ENCODE results near the gene NCK2. TPM values are rescaled to one million over a fixed set of nuclear protein-coding genes. Genes with fewer than 3 reads are reported as not detected.

Gene NCK2
- total RNA-seq, 1 experiment from 2014 or later: 45.4 TPM

- H3K4me1 ChIP-seq (ENCODE audit: insufficient read depth, low read length): peaks cover 10% of the 10 kb centered on the region
- H3K4me2 ChIP-seq (ENCODE audit: low read length): no peak overlapping the region
- ChIA-PET POLR2A (ENCODE audit: unreplicated experiment) (interaction anchor here (0.6 kb wide), 1 partner anchor 872 kb away, joined by 7 read pairs; no protein-coding TSS in a partner anchor), CTCF (no interaction called here)
- DNase-seq (no peak), ATAC-seq (no peak)
- H3K9me2 ChIP-seq (replicated peaks; ENCODE audit: low read length): no peaks in the 10 kb centered on the region
- H2AFZ ChIP-seq (ENCODE audit: low read length): no peak overlapping the region
- no peak overlapping the region for H3K27ac ChIP-seq (ENCODE audit: low read length)
- peaks cover 23% of the 10 kb centered on the region for H4K20me1 ChIP-seq (ENCODE audit: low read length)
- no peaks in the 10 kb centered on the region for H3K36me3 ChIP-seq (ENCODE audit: low read depth, low read length)
- H3K9ac ChIP-seq (ENCODE audit: low read length): no peak overlapping the region
- H3F3A ChIP-seq (ENCODE audit: low read length, unreplicated experiment): no peaks in the 10 kb centered on the region
- TF ChIP-seq, protein P1, sequence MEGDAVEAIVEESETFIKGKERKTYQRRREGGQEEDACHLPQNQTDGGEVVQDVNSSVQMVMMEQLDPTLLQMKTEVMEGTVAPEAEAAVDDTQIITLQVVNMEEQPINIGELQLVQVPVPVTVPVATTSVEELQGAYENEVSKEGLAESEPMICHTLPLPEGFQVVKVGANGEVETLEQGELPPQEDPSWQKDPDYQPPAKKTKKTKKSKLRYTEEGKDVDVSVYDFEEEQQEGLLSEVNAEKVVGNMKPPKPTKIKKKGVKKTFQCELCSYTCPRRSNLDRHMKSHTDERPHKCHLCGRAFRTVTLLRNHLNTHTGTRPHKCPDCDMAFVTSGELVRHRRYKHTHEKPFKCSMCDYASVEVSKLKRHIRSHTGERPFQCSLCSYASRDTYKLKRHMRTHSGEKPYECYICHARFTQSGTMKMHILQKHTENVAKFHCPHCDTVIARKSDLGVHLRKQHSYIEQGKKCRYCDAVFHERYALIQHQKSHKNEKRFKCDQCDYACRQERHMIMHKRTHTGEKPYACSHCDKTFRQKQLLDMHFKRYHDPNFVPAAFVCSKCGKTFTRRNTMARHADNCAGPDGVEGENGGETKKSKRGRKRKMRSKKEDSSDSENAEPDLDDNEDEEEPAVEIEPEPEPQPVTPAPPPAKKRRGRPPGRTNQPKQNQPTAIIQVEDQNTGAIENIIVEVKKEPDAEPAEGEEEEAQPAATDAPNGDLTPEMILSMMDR (conservative IDR thresholded peaks at IDR 0.05; ENCODE audit: low read depth, low read length): no peak
- TF ChIP-seq EZH2phosphoT487 (IDR thresholded peaks at IDR 0.05; ENCODE audit: borderline replicate concordance, low read length) (no peak), EZH2 (IDR thresholded peaks at IDR 0.05; ENCODE audit: low read length, unreplicated experiment) (no peak)
- H3K79me2 ChIP-seq (ENCODE audit: low read length): peaks cover 95% of the 10 kb centered on the region
- BruUV-seq (replicated peaks): no TSS peak
- H3K9me3 ChIP-seq (ENCODE audit: low read length): no peaks in the 10 kb centered on the region
- H3K4me3 ChIP-seq (ENCODE audit: low read length): no peak overlapping the region
- no peaks in the 10 kb centered on the region for H3K27me3 ChIP-seq (ENCODE audit: low read length)
- intact Hi-C loops (cut with micrococcal nuclease): no loop called here
Observed at GRCh38 chr2:105749583-105750400, 5.1 kb downstream of the NCK2 start.

- Histone ChIP-seq H3K36me3 (ENCODE audit: low read depth, low read length) (no peaks in the 10 kb centered on the region), H3K9me2 (replicated peaks; ENCODE audit: low read length) (no peaks in the 10 kb centered on the region), H3K9me3 (ENCODE audit: low read length) (no peaks in the 10 kb centered on the region), H3K79me2 (ENCODE audit: low read length) (peaks cover 93% of the 10 kb centered on the region), H4K20me1 (ENCODE audit: low read length) (peaks cover 23% of the 10 kb centered on the region), H3F3A (ENCODE audit: low read length, unreplicated experiment) (no peaks in the 10 kb centered on the region), H3K4me3 (ENCODE audit: low read length) (no peak overlapping the region), H3K27ac (ENCODE audit: low read length) (no peak overlapping the region), H3K9ac (ENCODE audit: low read length) (no peak overlapping the region), H3K4me2 (ENCODE audit: low read length) (no peak overlapping the region), H3K27me3 (ENCODE audit: low read length) (no peaks in the 10 kb centered on the region), H3K4me1 (ENCODE audit: insufficient read depth, low read length) (peaks cover 10% of the 10 kb centered on the region), H2AFZ (ENCODE audit: low read length) (no peak overlapping the region)
- no peak for DNase-seq
- TF ChIP-seq, protein P1 (conservative IDR thresholded peaks at IDR 0.05; ENCODE audit: low read depth, low read length): no peak
- TF ChIP-seq EZH2 (IDR thresholded peaks at IDR 0.05; ENCODE audit: low read length, unreplicated experiment): no peak
- no peak for TF ChIP-seq EZH2phosphoT487 (IDR thresholded peaks at IDR 0.05; ENCODE audit: borderline replicate concordance, low read length)
- ChIA-PET POLR2A (ENCODE audit: unreplicated experiment) (no interaction called here), CTCF (no interaction called here)
- BruUV-seq (replicated peaks): no TSS peak
- ATAC-seq: no peak
- intact Hi-C loops (cut with micrococcal nuclease): no loop called here
Observed at GRCh38 chr2:105750735-105751134, 6.0 kb downstream of the NCK2 start.

DNA sequence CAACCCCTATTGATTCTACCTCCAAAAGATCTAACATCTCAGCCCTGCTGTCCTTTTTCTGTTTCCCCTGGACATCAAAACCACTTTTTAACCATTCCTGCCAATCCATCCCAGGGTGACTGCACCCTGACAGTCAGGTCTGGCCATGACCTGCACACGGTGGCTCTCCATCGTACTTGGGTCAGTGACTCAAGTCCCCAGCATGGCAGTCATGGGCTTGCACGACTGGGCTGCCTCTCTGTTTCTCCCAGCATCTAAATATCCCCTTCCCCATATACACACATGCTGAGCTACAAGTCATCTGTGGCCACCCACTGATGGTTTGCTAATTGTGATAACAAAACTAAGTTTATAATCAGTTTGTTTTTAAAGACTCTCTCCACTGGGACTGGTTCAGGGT, 6.6 kb downstream of the NCK2 start:
- BruUV-seq (replicated peaks): no TSS peak
- no peaks in the 10 kb centered on the region for H3K36me3 ChIP-seq (ENCODE audit: low read depth, low read length)

More for the DNA sequence above, 6.6 kb downstream of the NCK2 start:
- ATAC-seq: no peak
- H3K4me1 ChIP-seq (ENCODE audit: insufficient read depth, low read length): peaks cover 8% of the 10 kb centered on the region
- H3F3A ChIP-seq (ENCODE audit: low read length, unreplicated experiment): no peaks in the 10 kb centered on the region
- peaks cover 23% of the 10 kb centered on the region for H4K20me1 ChIP-seq (ENCODE audit: low read length)
- no peaks in the 10 kb centered on the region for H3K27me3 ChIP-seq (ENCODE audit: low read length)
- H3K9me3 ChIP-seq (ENCODE audit: low read length): no peaks in the 10 kb centered on the region
- no peak overlapping the region for H2AFZ ChIP-seq (ENCODE audit: low read length)
- no peak overlapping the region for H3K9ac ChIP-seq (ENCODE audit: low read length)
- no peaks in the 10 kb centered on the region for H3K9me2 ChIP-seq (replicated peaks; ENCODE audit: low read length)
- intact Hi-C loops (cut with micrococcal nuclease): no loop called here
- H3K4me3 ChIP-seq (ENCODE audit: low read length): no peak overlapping the region
- no peak overlapping the region for H3K4me2 ChIP-seq (ENCODE audit: low read length)
- no peak for DNase-seq
- H3K79me2 ChIP-seq (ENCODE audit: low read length): peaks cover 87% of the 10 kb centered on the region
- ChIA-PET POLR2A (ENCODE audit: unreplicated experiment) (no interaction called here), CTCF (no interaction called here)
- no peak for TF ChIP-seq EZH2 (IDR thresholded peaks at IDR 0.05; ENCODE audit: low read length, unreplicated experiment)
- no peak for TF ChIP-seq EZH2phosphoT487 (IDR thresholded peaks at IDR 0.05; ENCODE audit: borderline replicate concordance, low read length)
- TF ChIP-seq, protein P1 (conservative IDR thresholded peaks at IDR 0.05; ENCODE audit: low read depth, low read length): no peak
- H3K27ac ChIP-seq (ENCODE audit: low read length): no peak overlapping the region
